K562 (cell line): ENCODE results near the gene SF3B4. TPM values are rescaled to one million over a fixed set of nuclear protein-coding genes. Genes with fewer than 3 reads are reported as not detected.

Experiments
- ADNP ChIP-seq: fragments of 200-800 bp; sonication (Bioruptor generic); IDR thresholded peaks from 2 replicates; pipeline ENCODE4 v1.6.1; 2016; ENCODE audit warnings: missing genetic modification characterization, missing compliant biosample characterization
- CSDE1 ChIP-seq, 2 experiments: fragments of 450-650 bp; IDR thresholded peaks; 2 replicates each; pipeline ENCODE4 v1.6.1; 2016; ENCODE audit warnings: mild to moderate bottlenecking in 1 of 2
- HEY1 ChIP-seq: fragments of 250-450 bp; sonication (Bioruptor Pico); IDR thresholded peaks from 2 replicates; pipeline ENCODE4 v1.5.0; 2020; ENCODE audit warnings: mild to moderate bottlenecking, moderate library complexity, borderline replicate concordance
- HOXB6 ChIP-seq: fragments of 250-450 bp; sonication (Bioruptor Pico); IDR thresholded peaks from 2 replicates; pipeline ENCODE4 v1.5.1; 2022; ENCODE audit warnings: mild to moderate bottlenecking, borderline replicate concordance
- LEF1 ChIP-seq: fragments of 450-650 bp; IDR thresholded peaks from 2 replicates; pipeline ENCODE4 v1.6.1; 2016; ENCODE audit warnings: mild to moderate bottlenecking
- MIER1 ChIP-seq: fragments of 450-650 bp; IDR thresholded peaks from 2 replicates; pipeline ENCODE4 v1.6.1; 2016; ENCODE audit warnings: antibody characterized with exemption, mild to moderate bottlenecking, low read depth
- MYNN ChIP-seq, 2 experiments: sonication (generic); formaldehyde crosslinking in 1 of 2; IDR thresholded peaks; 2 replicates each; pipeline versions ENCODE4 v1.5.0 to v1.6.1; 2016 to 2020; ENCODE audit warnings: antibody characterized with exemption in 1 of 2, missing genetic modification reagents in 1 of 2
- NR2C1 ChIP-seq, 2 experiments: fragments of 450-650 bp; IDR thresholded peaks; 2 replicates each; pipeline ENCODE4 v1.6.1; 2017; ENCODE audit warnings: mild to moderate bottlenecking in 2 of 2, antibody characterized with exemption in 1 of 2, inconsistent platforms in 1 of 2, missing compliant biosample characterization in 1 of 2, missing genetic modification characterization in 1 of 2
- NRF1 ChIP-seq, 2 experiments: fragments of 450-650 bp; IDR thresholded peaks in 1 of 2; conservative IDR thresholded peaks in 1 of 2; 2 replicates each; pipeline ENCODE4 v1.6.1; 2014; ENCODE audit warnings: mild to moderate bottlenecking in 2 of 2
- PURB ChIP-seq: sonication (generic); formaldehyde crosslinking; IDR thresholded peaks from 2 replicates; pipeline ENCODE4 v1.9.0; 2021; ENCODE audit warnings: low read depth, mild to moderate bottlenecking, missing genetic modification reagents
- SNRNP70 ChIP-seq: fragments of 200-400 bp; formaldehyde crosslinking; optimal IDR thresholded peaks from 2 replicates; pipeline ENCODE3; 2017; ENCODE audit warnings: low read depth, low read length
- ZBTB17 ChIP-seq: fragments of 450-650 bp; formaldehyde crosslinking; IDR thresholded peaks from 2 replicates; pipeline ENCODE4 v1.4.0; 2020; ENCODE audit warnings: mild to moderate bottlenecking
- ZNF140 ChIP-seq: fragments of 250-450 bp; sonication (Bioruptor Pico); IDR thresholded peaks from 2 replicates; pipeline ENCODE4 v1.8.0; 2021; ENCODE audit warnings: moderate library complexity, mild to moderate bottlenecking, inconsistent platforms
- ZNF224 ChIP-seq: sonication (generic); formaldehyde crosslinking; IDR thresholded peaks from 2 replicates; pipeline ENCODE4 v1.8.0; 2022; ENCODE audit warnings: mild to moderate bottlenecking, missing genetic modification reagents
- ZNF282 ChIP-seq: sonication (generic); formaldehyde crosslinking; IDR thresholded peaks from 2 replicates; pipeline ENCODE4 v1.8.1; 2023; ENCODE audit warnings: missing genetic modification reagents
- ZNF586 ChIP-seq: fragments of 450-650 bp; formaldehyde crosslinking; conservative IDR thresholded peaks from 2 replicates; pipeline ENCODE4 v1.4.0; 2020; ENCODE audit warnings: mild to moderate bottlenecking, moderate library complexity
- ZNF766 ChIP-seq: fragments of 200-800 bp; sonication (Bioruptor generic); conservative IDR thresholded peaks from 2 replicates; pipeline ENCODE4 v1.6.1; 2016; ENCODE audit warnings: missing genetic modification characterization, missing compliant biosample characterization
- polyA plus RNA-seq, 8 experiments: library from polyadenylated mRNA; depleted of rRNA in 4 of 8; stranded (reverse) in 5 of 8; unstranded in 3 of 8; fragments of >200 nt; fragmentation: Nextera tagmentation in 2 of 8; fragmentation: Illumina TruSeq in 1 of 8; extraction: Ambion mirVana in 2 of 8; extraction: Trizol in 1 of 8; gene quantifications; 2 replicates each; pipeline versions ENCODE4 v1.2.1 to v1.2.3, GENCODE V29; 2011 to 2014; ENCODE audit warnings: inconsistent platforms in 1 of 8, missing spikeins in 1 of 8
- total RNA-seq, 7 experiments: library from RNA; depleted of rRNA in 6 of 7; stranded (reverse); fragments of >200 nt in 6 of 7; fragmentation: Illumina TruSeq in 2 of 7; extraction: Trizol in 2 of 7; gene quantifications; 2 replicates each; pipeline versions ENCODE4 v1.2.1 to v1.2.3, GENCODE V29; 2011 to 2021; ENCODE audit warnings: low replicate concordance in 1 of 7
- TF ChIP-seq, protein P1 (sequence below), 2 experiments: fragments of 450-650 bp; IDR thresholded peaks; 2 replicates each; pipeline ENCODE4 v1.6.1; 2018; ENCODE audit warnings: mild to moderate bottlenecking in 2 of 2, low read depth in 1 of 2; ENCODE audit not compliant: partially characterized antibody in 2 of 2
- TF ChIP-seq, protein P2 (sequence below): fragments of 450-650 bp; formaldehyde crosslinking; IDR thresholded peaks from 2 replicates; pipeline ENCODE4 v1.4.0; 2022; ENCODE audit warnings: missing genetic modification characterization
- TF ChIP-seq, protein P3 (sequence below): fragments of 250-450 bp; sonication (Bioruptor Pico); IDR thresholded peaks from 2 replicates; pipeline ENCODE4 v1.5.0; 2020; ENCODE audit warnings: mild to moderate bottlenecking, borderline replicate concordance

SF3B4 gene
- total and polyA plus RNA-seq, 9 of the 15 experiments (the other 6 are each of a cell fraction or from before 2014, with no cell fraction given), result 3.0 to 88.0 (median 26.1) TPM

DNA sequence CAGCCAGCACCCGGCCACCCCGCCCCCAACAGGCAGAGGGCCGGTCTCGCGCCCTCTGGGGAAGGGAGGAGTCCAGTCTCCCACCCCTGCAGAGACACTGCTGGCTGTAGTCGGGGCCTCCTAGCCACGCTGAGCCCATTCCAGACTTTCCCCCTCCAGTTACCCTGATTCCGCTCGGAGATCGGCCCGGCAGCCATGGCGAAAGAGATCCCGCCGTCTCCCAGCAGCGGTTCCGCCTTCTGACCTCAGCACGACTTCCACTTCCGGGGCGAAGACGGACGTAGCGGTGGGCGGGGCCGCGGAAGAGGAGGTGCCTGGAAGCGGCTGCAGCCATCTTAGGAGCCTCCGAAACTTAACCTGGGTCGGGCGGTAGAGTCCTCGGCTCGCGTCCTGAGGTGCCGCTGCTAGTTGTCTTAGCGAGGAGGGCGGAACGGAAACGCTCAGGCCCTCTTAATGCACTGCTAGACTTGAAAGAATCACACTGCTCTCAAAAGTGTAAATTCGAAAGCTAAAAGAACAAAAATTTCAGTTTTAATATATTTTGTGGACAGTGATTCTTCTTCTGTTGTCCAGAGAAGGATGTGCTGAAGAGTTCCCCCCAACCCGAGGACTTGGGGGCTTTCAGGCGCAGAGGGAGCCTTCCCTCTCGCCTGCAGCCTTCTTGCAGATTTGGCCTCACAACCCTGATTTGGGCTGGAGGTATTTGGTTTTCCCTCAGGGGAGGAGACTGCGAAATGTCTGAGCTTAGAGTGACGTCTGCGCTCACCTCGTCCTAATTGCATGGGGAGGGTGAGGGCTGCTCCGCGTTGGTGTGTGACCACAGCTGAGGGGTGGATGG lies at the start of gene SF3B4 (continued):
- TF ChIP-seq ZNF586 (no peak), HEY1 (CRISPR knock-in tag) (no peak; the same call in 1 of the 2 replicates), ZNF224 (CRISPR knock-in tag) (no peak), NR2C1 (IDR thresholded peaks at IDR 0.05) (peak; percentile 99), NR2C1 (tag; IDR thresholded peaks at IDR 0.05) (peak; percentile 99), MIER1 (no peak), ADNP (tag) (no peak), ZNF282 (no peak), NRF1 (conservative IDR thresholded peaks at IDR 0.05 in 1 of 2, IDR thresholded peaks at IDR 0.05 in 1 of 2) (0 out of 4 replicates have a peak, but pooled peaks have one; percentile 18 to 32), MYNN (IDR thresholded peaks at IDR 0.05) (no peak), MYNN (CRISPR knock-in tag; IDR thresholded peaks at IDR 0.05) (no peak), SNRNP70 (no peak), HOXB6 (CRISPR knock-in tag) (no peak), ZNF766 (no peak), LEF1 (no peak), ZNF140 (CRISPR knock-in tag) (no peak), CSDE1 (IDR thresholded peaks at IDR 0.05) (no peak), ZBTB17 (CRISPR knock-in tag) (no peak), PURB (CRISPR knock-in tag) (no peak)
- TF ChIP-seq, protein P1, sequence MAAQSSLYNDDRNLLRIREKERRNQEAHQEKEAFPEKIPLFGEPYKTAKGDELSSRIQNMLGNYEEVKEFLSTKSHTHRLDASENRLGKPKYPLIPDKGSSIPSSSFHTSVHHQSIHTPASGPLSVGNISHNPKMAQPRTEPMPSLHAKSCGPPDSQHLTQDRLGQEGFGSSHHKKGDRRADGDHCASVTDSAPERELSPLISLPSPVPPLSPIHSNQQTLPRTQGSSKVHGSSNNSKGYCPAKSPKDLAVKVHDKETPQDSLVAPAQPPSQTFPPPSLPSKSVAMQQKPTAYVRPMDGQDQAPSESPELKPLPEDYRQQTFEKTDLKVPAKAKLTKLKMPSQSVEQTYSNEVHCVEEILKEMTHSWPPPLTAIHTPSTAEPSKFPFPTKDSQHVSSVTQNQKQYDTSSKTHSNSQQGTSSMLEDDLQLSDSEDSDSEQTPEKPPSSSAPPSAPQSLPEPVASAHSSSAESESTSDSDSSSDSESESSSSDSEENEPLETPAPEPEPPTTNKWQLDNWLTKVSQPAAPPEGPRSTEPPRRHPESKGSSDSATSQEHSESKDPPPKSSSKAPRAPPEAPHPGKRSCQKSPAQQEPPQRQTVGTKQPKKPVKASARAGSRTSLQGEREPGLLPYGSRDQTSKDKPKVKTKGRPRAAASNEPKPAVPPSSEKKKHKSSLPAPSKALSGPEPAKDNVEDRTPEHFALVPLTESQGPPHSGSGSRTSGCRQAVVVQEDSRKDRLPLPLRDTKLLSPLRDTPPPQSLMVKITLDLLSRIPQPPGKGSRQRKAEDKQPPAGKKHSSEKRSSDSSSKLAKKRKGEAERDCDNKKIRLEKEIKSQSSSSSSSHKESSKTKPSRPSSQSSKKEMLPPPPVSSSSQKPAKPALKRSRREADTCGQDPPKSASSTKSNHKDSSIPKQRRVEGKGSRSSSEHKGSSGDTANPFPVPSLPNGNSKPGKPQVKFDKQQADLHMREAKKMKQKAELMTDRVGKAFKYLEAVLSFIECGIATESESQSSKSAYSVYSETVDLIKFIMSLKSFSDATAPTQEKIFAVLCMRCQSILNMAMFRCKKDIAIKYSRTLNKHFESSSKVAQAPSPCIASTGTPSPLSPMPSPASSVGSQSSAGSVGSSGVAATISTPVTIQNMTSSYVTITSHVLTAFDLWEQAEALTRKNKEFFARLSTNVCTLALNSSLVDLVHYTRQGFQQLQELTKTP (IDR thresholded peaks at IDR 0.05; ENCODE audit: low read depth in 1 of 2, partially characterized antibody in 2 of 2), result peak in 1 of 2 experiments; percentile 18
- TF ChIP-seq, protein P2, sequence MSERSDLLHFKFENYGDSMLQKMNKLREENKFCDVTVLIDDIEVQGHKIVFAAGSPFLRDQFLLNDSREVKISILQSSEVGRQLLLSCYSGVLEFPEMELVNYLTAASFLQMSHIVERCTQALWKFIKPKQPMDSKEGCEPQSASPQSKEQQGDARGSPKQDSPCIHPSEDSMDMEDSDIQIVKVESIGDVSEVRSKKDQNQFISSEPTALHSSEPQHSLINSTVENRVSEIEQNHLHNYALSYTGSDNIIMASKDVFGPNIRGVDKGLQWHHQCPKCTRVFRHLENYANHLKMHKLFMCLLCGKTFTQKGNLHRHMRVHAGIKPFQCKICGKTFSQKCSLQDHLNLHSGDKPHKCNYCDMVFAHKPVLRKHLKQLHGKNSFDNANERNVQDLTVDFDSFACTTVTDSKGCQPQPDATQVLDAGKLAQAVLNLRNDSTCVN (CRISPR knock-in tag), result no peak
- TF ChIP-seq, protein P3, sequence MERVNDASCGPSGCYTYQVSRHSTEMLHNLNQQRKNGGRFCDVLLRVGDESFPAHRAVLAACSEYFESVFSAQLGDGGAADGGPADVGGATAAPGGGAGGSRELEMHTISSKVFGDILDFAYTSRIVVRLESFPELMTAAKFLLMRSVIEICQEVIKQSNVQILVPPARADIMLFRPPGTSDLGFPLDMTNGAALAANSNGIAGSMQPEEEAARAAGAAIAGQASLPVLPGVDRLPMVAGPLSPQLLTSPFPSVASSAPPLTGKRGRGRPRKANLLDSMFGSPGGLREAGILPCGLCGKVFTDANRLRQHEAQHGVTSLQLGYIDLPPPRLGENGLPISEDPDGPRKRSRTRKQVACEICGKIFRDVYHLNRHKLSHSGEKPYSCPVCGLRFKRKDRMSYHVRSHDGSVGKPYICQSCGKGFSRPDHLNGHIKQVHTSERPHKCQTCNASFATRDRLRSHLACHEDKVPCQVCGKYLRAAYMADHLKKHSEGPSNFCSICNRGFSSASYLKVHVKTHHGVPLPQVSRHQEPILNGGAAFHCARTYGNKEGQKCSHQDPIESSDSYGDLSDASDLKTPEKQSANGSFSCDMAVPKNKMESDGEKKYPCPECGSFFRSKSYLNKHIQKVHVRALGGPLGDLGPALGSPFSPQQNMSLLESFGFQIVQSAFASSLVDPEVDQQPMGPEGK (CRISPR knock-in tag), result no peak
